ENCODE data around the gene CLUH.
"Not testable (repeated sequence)": the region's sequence is repeated elsewhere in the genome, so short reads cannot be mapped to it uniquely, and the experiment has no call there.

Gene CLUH

GRCh38 chr17:2701161-2701995 lies 10.2 kb downstream of the CLUH start:
- H3K27me3 ChIP-seq (ENCODE audit: control insufficient read depth in 1 of 2, insufficient read depth in 2 of 2, low read length in 2 of 2) = no peaks in the 10 kb centered on the region
- no peaks in the 10 kb centered on the region for H3K9me3 ChIP-seq (ENCODE audit: control insufficient read depth in 1 of 2, low read length in 2 of 2)
- H3K36me3 ChIP-seq (ENCODE audit: control insufficient read depth in 1 of 2, insufficient read depth in 2 of 2, low read length in 2 of 2) = peaks cover 46 to 78% of the 10 kb centered on the region in 2 donors
- H3K9ac ChIP-seq (ENCODE audit: low read depth in 1 of 2, low read length in 2 of 2) = no peak overlapping the region
- no peak overlapping the region for H3K4me3 ChIP-seq (ENCODE audit: low read depth in 1 of 2, low read length in 2 of 2)
- peaks cover 3% of the 10 kb centered on the region in 2 donors for H3K4me1 ChIP-seq (ENCODE audit: control insufficient read depth in 1 of 2, insufficient read depth in 2 of 2, low read length in 2 of 2)
- H3K27ac ChIP-seq (ENCODE audit: low read depth, low read length) = no peak overlapping the region

- no peak overlapping the region for H3K27ac ChIP-seq (ENCODE audit: low read depth, low read length)
- H3K36me3 ChIP-seq (ENCODE audit: control insufficient read depth in 1 of 2, insufficient read depth in 2 of 2, low read length in 2 of 2) = peaks cover 51 to 85% of the 10 kb centered on the region in 2 donors
- no peaks in the 10 kb centered on the region for H3K9me3 ChIP-seq (ENCODE audit: control insufficient read depth in 1 of 2, low read length in 2 of 2)
These were observed 10.9 kb downstream of the CLUH start for GRCh38 chr17:2700491-2701141.

GRCh38 chr17:2700030-2700490 lies 11.5 kb downstream of the CLUH start:
- no peaks in the 10 kb centered on the region for H3K9me3 ChIP-seq (ENCODE audit: control insufficient read depth in 1 of 2, low read length in 2 of 2)
- peaks cover 51 to 91% of the 10 kb centered on the region in 2 donors for H3K36me3 ChIP-seq (ENCODE audit: control insufficient read depth in 1 of 2, insufficient read depth in 2 of 2, low read length in 2 of 2)
- no peak overlapping the region for H3K27ac ChIP-seq (ENCODE audit: low read depth, low read length)
- no peak overlapping the region for H3K4me3 ChIP-seq (ENCODE audit: low read depth in 1 of 2, low read length in 2 of 2)
- H3K4me1 ChIP-seq (ENCODE audit: control insufficient read depth in 1 of 2, insufficient read depth in 2 of 2, low read length in 2 of 2) = no peaks in the 10 kb centered on the region
- no peak overlapping the region for H3K9ac ChIP-seq (ENCODE audit: low read depth in 1 of 2, low read length in 2 of 2)
- no peaks in the 10 kb centered on the region for H3K27me3 ChIP-seq (ENCODE audit: control insufficient read depth in 1 of 2, insufficient read depth in 2 of 2, low read length in 2 of 2)

More at GRCh38 chr17:2700491-2701141, 10.9 kb downstream of the CLUH start:
- no peak overlapping the region for H3K9ac ChIP-seq (ENCODE audit: low read depth in 1 of 2, low read length in 2 of 2)
- H3K27me3 ChIP-seq (ENCODE audit: control insufficient read depth in 1 of 2, insufficient read depth in 2 of 2, low read length in 2 of 2) = no peaks in the 10 kb centered on the region
- no peak overlapping the region for H3K4me3 ChIP-seq (ENCODE audit: low read depth in 1 of 2, low read length in 2 of 2)
- no peaks in the 10 kb centered on the region for H3K4me1 ChIP-seq (ENCODE audit: control insufficient read depth in 1 of 2, insufficient read depth in 2 of 2, low read length in 2 of 2)

GRCh38 chr17:2699216-2699805 lies 12.3 kb downstream of the CLUH start:
- not testable (repeated sequence) for H3K9me3 ChIP-seq (ENCODE audit: control insufficient read depth in 1 of 2, low read length in 2 of 2); H3K4me1 ChIP-seq (ENCODE audit: control insufficient read depth in 1 of 2, insufficient read depth in 2 of 2, low read length in 2 of 2); H3K9ac ChIP-seq (ENCODE audit: low read depth in 1 of 2, low read length in 2 of 2); H3K4me3 ChIP-seq (ENCODE audit: low read depth in 1 of 2, low read length in 2 of 2); H3K27ac ChIP-seq (ENCODE audit: low read depth, low read length); H3K27me3 ChIP-seq (ENCODE audit: control insufficient read depth in 1 of 2, insufficient read depth in 2 of 2, low read length in 2 of 2)
- peaks cover 51 to 92% of the 10 kb centered on the region in 2 donors for H3K36me3 ChIP-seq (ENCODE audit: control insufficient read depth in 1 of 2, insufficient read depth in 2 of 2, low read length in 2 of 2)

GRCh38 chr17:2697611-2698162 lies 13.9 kb downstream of the CLUH start:
- no peak overlapping the region for H3K9ac ChIP-seq (ENCODE audit: low read depth in 1 of 2, low read length in 2 of 2)
- H3K4me1 ChIP-seq (ENCODE audit: control insufficient read depth in 1 of 2, insufficient read depth in 2 of 2, low read length in 2 of 2) = no peaks in the 10 kb centered on the region
- no peaks in the 10 kb centered on the region for H3K27me3 ChIP-seq (ENCODE audit: control insufficient read depth in 1 of 2, insufficient read depth in 2 of 2, low read length in 2 of 2)
- H3K27ac ChIP-seq (ENCODE audit: low read depth, low read length) = no peak overlapping the region
- H3K4me3 ChIP-seq (ENCODE audit: low read depth in 1 of 2, low read length in 2 of 2) = no peak overlapping the region
- no peaks in the 10 kb centered on the region for H3K9me3 ChIP-seq (ENCODE audit: control insufficient read depth in 1 of 2, low read length in 2 of 2)
- H3K36me3 ChIP-seq (ENCODE audit: control insufficient read depth in 1 of 2, insufficient read depth in 2 of 2, low read length in 2 of 2) = peaks cover 52 to 92% of the 10 kb centered on the region in 2 donors

GRCh38 chr17:2695961-2696760 lies 15.4 kb downstream of the CLUH start:
- no peaks in the 10 kb centered on the region for H3K27me3 ChIP-seq (ENCODE audit: control insufficient read depth in 1 of 2, insufficient read depth in 2 of 2, low read length in 2 of 2)
- no peaks in the 10 kb centered on the region for H3K9me3 ChIP-seq (ENCODE audit: control insufficient read depth in 1 of 2, low read length in 2 of 2)
- peaks cover 40 to 89% of the 10 kb centered on the region in 2 donors for H3K36me3 ChIP-seq (ENCODE audit: control insufficient read depth in 1 of 2, insufficient read depth in 2 of 2, low read length in 2 of 2)
- H3K4me1 ChIP-seq (ENCODE audit: control insufficient read depth in 1 of 2, insufficient read depth in 2 of 2, low read length in 2 of 2) = no peaks in the 10 kb centered on the region
- H3K9ac ChIP-seq (ENCODE audit: low read depth in 1 of 2, low read length in 2 of 2) = no peak overlapping the region
- H3K27ac ChIP-seq (ENCODE audit: low read depth, low read length) = no peak overlapping the region
- H3K4me3 ChIP-seq (ENCODE audit: low read depth in 1 of 2, low read length in 2 of 2) = no peak overlapping the region

GRCh38 chr17:2695243-2695960 lies 16.2 kb downstream of the CLUH start:
- no peak overlapping the region for H3K4me3 ChIP-seq (ENCODE audit: low read depth in 1 of 2, low read length in 2 of 2)
- peaks cover 38 to 87% of the 10 kb centered on the region in 2 donors for H3K36me3 ChIP-seq (ENCODE audit: control insufficient read depth in 1 of 2, insufficient read depth in 2 of 2, low read length in 2 of 2)
- H3K9ac ChIP-seq (ENCODE audit: low read depth in 1 of 2, low read length in 2 of 2) = no peak overlapping the region
- H3K27me3 ChIP-seq (ENCODE audit: control insufficient read depth in 1 of 2, insufficient read depth in 2 of 2, low read length in 2 of 2) = no peaks in the 10 kb centered on the region
- no peak overlapping the region for H3K27ac ChIP-seq (ENCODE audit: low read depth, low read length)
- H3K9me3 ChIP-seq (ENCODE audit: control insufficient read depth in 1 of 2, low read length in 2 of 2) = no peaks in the 10 kb centered on the region
- H3K4me1 ChIP-seq (ENCODE audit: control insufficient read depth in 1 of 2, insufficient read depth in 2 of 2, low read length in 2 of 2) = no peaks in the 10 kb centered on the region

GRCh38 chr17:2694381-2695242 lies 17.0 kb downstream of the CLUH start:
- Histone ChIP-seq H3K9me3 (ENCODE audit: control insufficient read depth in 1 of 2, low read length in 2 of 2) (no peaks in the 10 kb centered on the region), H3K4me1 (ENCODE audit: control insufficient read depth in 1 of 2, insufficient read depth in 2 of 2, low read length in 2 of 2) (no peaks in the 10 kb centered on the region), H3K9ac (ENCODE audit: low read depth in 1 of 2, low read length in 2 of 2) (no peak overlapping the region), H3K27me3 (ENCODE audit: control insufficient read depth in 1 of 2, insufficient read depth in 2 of 2, low read length in 2 of 2) (no peaks in the 10 kb centered on the region), H3K27ac (ENCODE audit: low read depth, low read length) (no peak overlapping the region), H3K36me3 (ENCODE audit: control insufficient read depth in 1 of 2, insufficient read depth in 2 of 2, low read length in 2 of 2) (peaks cover 32 to 85% of the 10 kb centered on the region in 2 donors), H3K4me3 (ENCODE audit: low read depth in 1 of 2, low read length in 2 of 2) (no peak overlapping the region)
